IMR-90 (cell line): Measurements from ENCODE around the gene WNT7A. TPM values are rescaled to one million over a fixed set of nuclear protein-coding genes. Genes with fewer than 3 reads are reported as not detected.

Experiments used
- ATAC-seq: fragments of 200-7000 bp; cut with Tn5 transposase; 2 replicates; pipeline ENCODE4 v1.9.1; 2020; ENCODE audit warnings: low read depth, mild to moderate bottlenecking, moderate library complexity
- BruUV-seq: library from RNA; stranded (reverse); fragments of 400-500 nt; replicated peaks from 2 replicates; lab custom pipeline; 2021; lab: Mats Ljungman, UMichigan
- CTCF ChIA-PET: fragments of 300-600 bp; formaldehyde crosslinking; extraction: SDS; loops from one replicate; lab custom pipeline; 2021; ENCODE audit warnings: antibody characterized with exemption; lab: Yijun Ruan, JAX
- POLR2A ChIA-PET: fragments of 300-600 bp; sonication (Branson Sonifier 250); formaldehyde crosslinking; loops from one replicate; lab custom pipeline; 2022; ENCODE audit warnings: antibody characterized with exemption; ENCODE audit not compliant: unreplicated experiment; lab: Charles Lee
- DNase-seq: peaks from one replicate; pipeline ENCODE4 v3.0.0; 2013
- H2AFZ ChIP-seq: replicated peaks from 2 replicates; pipeline ENCODE3; 2013; ENCODE audit warnings: low read length, mild to moderate bottlenecking; ENCODE audit not compliant: poor library complexity
- H2AK5ac ChIP-seq: 2 replicates; pipeline ENCODE4 v1.6.1; 2013; ENCODE audit warnings: low read depth, low read length, inconsistent platforms
- H2AK9ac ChIP-seq: replicated peaks from 2 replicates; pipeline ENCODE3; 2013; ENCODE audit warnings: mild to moderate bottlenecking, low read depth, low read length, moderate library complexity; ENCODE audit not compliant: poor library complexity
- H2BK120ac ChIP-seq: 2 replicates; pipeline ENCODE4 v1.6.1; 2013; ENCODE audit warnings: low read depth, low read length, inconsistent platforms
- H2BK15ac ChIP-seq: 3 replicates; pipeline ENCODE4 v1.6.1; 2013; ENCODE audit warnings: low read depth, low read length, inconsistent platforms
- H2BK20ac ChIP-seq: 2 replicates; pipeline ENCODE4 v1.6.1; 2013; ENCODE audit warnings: low read depth, mild to moderate bottlenecking, inconsistent platforms, low read length, moderate library complexity
- H2BK5ac ChIP-seq: 2 replicates; pipeline ENCODE4 v1.6.1; 2013; ENCODE audit warnings: mild to moderate bottlenecking, low read depth, low read length, inconsistent platforms; ENCODE audit not compliant: poor library complexity, severe bottlenecking
- H3K14ac ChIP-seq: replicated peaks from 2 replicates; pipeline ENCODE4 v1.6.1; 2013; ENCODE audit warnings: low read depth, low read length, inconsistent platforms
- H3K18ac ChIP-seq: 2 replicates; pipeline ENCODE4 v1.6.1; 2013; ENCODE audit warnings: low read depth, low read length, control low read depth
- H3K23ac ChIP-seq: 2 replicates; pipeline ENCODE4 v1.6.1; 2013; ENCODE audit warnings: low read depth, low read length, inconsistent platforms
- H3K27ac ChIP-seq: 2 replicates; pipeline ENCODE4 v1.5.1; 2013; ENCODE audit warnings: mild to moderate bottlenecking, control low read depth, low read length; ENCODE audit not compliant: insufficient read depth
- H3K27me3 ChIP-seq: 2 replicates; pipeline ENCODE4 v1.6.1; 2013; ENCODE audit warnings: low read length; ENCODE audit not compliant: control insufficient read depth, insufficient read depth
- H3K36me3 ChIP-seq: 2 replicates; pipeline ENCODE4 v1.6.1; 2013; ENCODE audit warnings: low read length, mixed read lengths; ENCODE audit not compliant: control insufficient read depth, insufficient read depth
- H3K4ac ChIP-seq: 2 replicates; pipeline ENCODE4 v1.6.1; 2013; ENCODE audit warnings: low read depth, low read length, inconsistent platforms
- H3K4me1 ChIP-seq: 2 replicates; pipeline ENCODE4 v1.6.1; 2013; ENCODE audit warnings: low read length, mixed read lengths; ENCODE audit not compliant: control insufficient read depth, insufficient read depth
- H3K4me2 ChIP-seq: 2 replicates; pipeline ENCODE4 v1.6.1; 2013; ENCODE audit warnings: low read depth, mild to moderate bottlenecking, control low read depth, low read length, moderate library complexity
- H3K4me3 ChIP-seq: 2 replicates; pipeline ENCODE4 v1.5.1; 2013; ENCODE audit warnings: low read depth, mild to moderate bottlenecking, control low read depth, low read length, moderate library complexity; ENCODE audit not compliant: insufficient read depth
- H3K56ac ChIP-seq: 2 replicates; pipeline ENCODE4 v1.6.1; 2013; ENCODE audit warnings: low read length, inconsistent platforms; ENCODE audit not compliant: insufficient read depth; ENCODE audit errors: extremely low read depth
- H3K79me1 ChIP-seq, 2 experiments: 2 replicates each; pipeline ENCODE4 v1.6.1; 2013; ENCODE audit warnings: low read length in 2 of 2, inconsistent platforms in 1 of 2, low read depth in 1 of 2
- H3K9ac ChIP-seq: 2 replicates; pipeline ENCODE4 v1.6.1; 2013; ENCODE audit warnings: low read depth, low read length, control low read depth
- H3K9me1 ChIP-seq: 2 replicates; pipeline ENCODE4 v1.6.1; 2013; ENCODE audit warnings: low read length, inconsistent platforms; ENCODE audit not compliant: insufficient read depth
- H3K9me3 ChIP-seq: 2 replicates; pipeline ENCODE4 v1.6.1; 2013; ENCODE audit warnings: low read length; ENCODE audit not compliant: control insufficient read depth, insufficient read depth
- H4K20me1 ChIP-seq: 2 replicates; pipeline ENCODE4 v1.6.1; 2013; ENCODE audit warnings: low read length, inconsistent platforms; ENCODE audit not compliant: insufficient read depth
- H4K5ac ChIP-seq: 2 replicates; pipeline ENCODE4 v1.6.1; 2013; ENCODE audit warnings: mild to moderate bottlenecking, low read depth, low read length, control low read depth
- H4K8ac ChIP-seq, 2 experiments: 2 replicates each; pipeline ENCODE4 v1.6.1; 2013; ENCODE audit warnings: low read depth in 2 of 2, low read length in 2 of 2, control low read depth in 1 of 2, inconsistent platforms in 1 of 2
- H4K91ac ChIP-seq: 2 replicates; pipeline ENCODE4 v1.6.1; 2013; ENCODE audit warnings: low read depth, low read length, inconsistent platforms; ENCODE audit not compliant: insufficient read depth
- CHD1 ChIP-seq: IDR thresholded peaks from 2 replicates; pipeline ENCODE4 v1.6.1; 2012; ENCODE audit warnings: low read depth, low read length, improper control_type of control experiment
- CTCF ChIP-seq: conservative IDR thresholded peaks from 2 replicates; pipeline ENCODE4 v1.5.1; 2012; ENCODE audit warnings: mild to moderate bottlenecking, low read depth, low read length, improper control_type of control experiment
- ELK1 ChIP-seq: fragments of 150-350 bp; IDR thresholded peaks from 2 replicates; pipeline ENCODE4 v1.6.1; 2016; ENCODE audit warnings: low read depth, mild to moderate bottlenecking, low read length, moderate library complexity, borderline replicate concordance
- FOS ChIP-seq: fragments of 150-350 bp; IDR thresholded peaks from 2 replicates; pipeline ENCODE4 v1.6.1; 2016; ENCODE audit warnings: low read depth, low read length
- MAFK ChIP-seq: IDR thresholded peaks from 2 replicates; pipeline ENCODE4 v1.6.1; 2012; ENCODE audit warnings: low read depth, low read length, improper control_type of control experiment
- MXI1 ChIP-seq: IDR thresholded peaks from 2 replicates; pipeline ENCODE4 v1.6.1; 2012; ENCODE audit warnings: low read depth, mild to moderate bottlenecking, low read length, moderate library complexity, borderline replicate concordance
- NFE2L2 ChIP-seq: fragments of 150-350 bp; IDR thresholded peaks from 2 replicates; pipeline ENCODE4 v1.6.1; 2016; ENCODE audit warnings: low read depth, mild to moderate bottlenecking, low read length
- POLR2A ChIP-seq: IDR thresholded peaks from 2 replicates; pipeline ENCODE4 v1.6.1; 2012; ENCODE audit warnings: mild to moderate bottlenecking, low read depth, low read length
- RAD21 ChIP-seq: IDR thresholded peaks from 2 replicates; pipeline ENCODE4 v1.6.1; 2012; ENCODE audit warnings: low read length, improper control_type of control experiment
- WGBS, 2 experiments: methylation state at CpG; one replicate each; pipeline versions ENCODE4 v1.1.5 to v1.1.7; 2013; ENCODE audit warnings: missing lambda C conversion rate in 2 of 2; ENCODE audit not compliant: insufficient read length in 1 of 2; ENCODE audit errors: extremely low coverage in 2 of 2; 5-methylcytosine and 5-hydroxymethylcytosine counted together
- dilution Hi-C: fragments of 300-500 bp; cut with HindIII; formaldehyde crosslinking; loops from one replicate; pipeline ENCODE4 v1.14.3; 2018; ENCODE audit warnings: low sequenced_read_pairs; ENCODE audit not compliant: unreplicated experiment
- in situ Hi-C: fragments of 300-500 bp; cut with MboI; formaldehyde crosslinking; loops from 3 replicates; pipeline ENCODE4 v1.14.3; 2019; ENCODE audit warnings: low sequenced_read_pairs, inconsistent platforms, mixed read lengths
- intact Hi-C: fragments of 100-400 bp; cut with micrococcal nuclease; formaldehyde crosslinking; loops from 2 replicates; pipeline ENCODE4 v1.10.0; 2022
- polyA plus RNA-seq, 3 experiments: library from polyadenylated mRNA; depleted of rRNA; stranded (reverse); fragments of >200 nt; gene quantifications; 2 replicates each; pipeline ENCODE4 v1.2.3, GENCODE V29; 2012; ENCODE audit warnings: low replicate concordance in 1 of 3
- total RNA-seq: library from RNA; depleted of rRNA; stranded (reverse); fragments of >200 nt; gene quantifications from 2 replicates; pipeline ENCODE4 v1.2.3, GENCODE V29; 2012

The WNT7A gene
- total and polyA plus RNA-seq, 2 of the 4 experiments (the other 2 are of a cell fraction) = not detected

GRCh38 chr3:13768453-13768852 lies 111.4 kb downstream of the WNT7A start:
- 40% methylated on average over 3 of the region's 11 CpGs; no CpG with 5 or more reads in 1 of the 2 experiments for WGBS, 2 experiments
- H2BK5ac ChIP-seq = no peak overlapping the region
- no peak overlapping the region for H3K14ac ChIP-seq
- ChIA-PET CTCF (no interaction called here), POLR2A (no interaction called here)
- H2BK15ac ChIP-seq = no peak overlapping the region
- intact Hi-C loops (no loop called here), in situ Hi-C loops (no loop called here), dilution Hi-C loops (no loop called here)
- H3K18ac ChIP-seq = no peak overlapping the region
- no peak overlapping the region for H2AK9ac ChIP-seq
- H3K4me1 ChIP-seq = no peaks in the 10 kb centered on the region
- no peak overlapping the region for H3K23ac ChIP-seq
- H4K20me1 ChIP-seq = no peaks in the 10 kb centered on the region
- H4K8ac ChIP-seq = no peak overlapping the region
- ATAC-seq = no peak
- no peaks in the 10 kb centered on the region for H3K27me3 ChIP-seq
- H3K9me1 ChIP-seq = no peaks in the 10 kb centered on the region
- H2AK5ac ChIP-seq = no peak overlapping the region
- no peak overlapping the region for H4K91ac ChIP-seq
- H3K36me3 ChIP-seq = no peaks in the 10 kb centered on the region
- no peak overlapping the region for H2AFZ ChIP-seq
- H3K9me3 ChIP-seq = peaks cover 14% of the 10 kb centered on the region
- no peak for DNase-seq
- H3K4me2 ChIP-seq = no peak overlapping the region
- no peak overlapping the region for H3K27ac ChIP-seq
- no peak overlapping the region for H3K56ac ChIP-seq
- H3K4me3 ChIP-seq = no peak overlapping the region
- H2BK20ac ChIP-seq = no peak overlapping the region
- H4K5ac ChIP-seq = no peak overlapping the region
- BruUV-seq = no TSS peak
- H3K79me1 ChIP-seq = no peaks in the 10 kb centered on the region
- H3K9ac ChIP-seq = no peak overlapping the region
- H3K4ac ChIP-seq = no peak overlapping the region
- TF ChIP-seq ELK1 = no peak
- no peak for TF ChIP-seq POLR2A
- TF ChIP-seq MXI1 = no peak
- TF ChIP-seq CHD1 = no peak
- TF ChIP-seq MAFK = no peak
- no peak for TF ChIP-seq CTCF
- TF ChIP-seq RAD21 = no peak
- no peak for TF ChIP-seq NFE2L2
- TF ChIP-seq FOS = no peak
- no peak overlapping the region for H2BK120ac ChIP-seq
